HUDEP-2 (cell line): ENCODE data around the gene SLC40A1.
A peak's percentile ranks its signal among the peaks of the same experiment; 100 is the strongest.

Experiments
- DNase-seq, 76 experiments: peaks; one replicate each; lab custom pipeline; 2025; ENCODE audit not compliant: unreplicated experiment in 76 of 76; lab: John Stamatoyannopoulos, UW

The SLC40A1 gene, protein sequence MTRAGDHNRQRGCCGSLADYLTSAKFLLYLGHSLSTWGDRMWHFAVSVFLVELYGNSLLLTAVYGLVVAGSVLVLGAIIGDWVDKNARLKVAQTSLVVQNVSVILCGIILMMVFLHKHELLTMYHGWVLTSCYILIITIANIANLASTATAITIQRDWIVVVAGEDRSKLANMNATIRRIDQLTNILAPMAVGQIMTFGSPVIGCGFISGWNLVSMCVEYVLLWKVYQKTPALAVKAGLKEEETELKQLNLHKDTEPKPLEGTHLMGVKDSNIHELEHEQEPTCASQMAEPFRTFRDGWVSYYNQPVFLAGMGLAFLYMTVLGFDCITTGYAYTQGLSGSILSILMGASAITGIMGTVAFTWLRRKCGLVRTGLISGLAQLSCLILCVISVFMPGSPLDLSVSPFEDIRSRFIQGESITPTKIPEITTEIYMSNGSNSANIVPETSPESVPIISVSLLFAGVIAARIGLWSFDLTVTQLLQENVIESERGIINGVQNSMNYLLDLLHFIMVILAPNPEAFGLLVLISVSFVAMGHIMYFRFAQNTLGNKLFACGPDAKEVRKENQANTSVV

DNA sequence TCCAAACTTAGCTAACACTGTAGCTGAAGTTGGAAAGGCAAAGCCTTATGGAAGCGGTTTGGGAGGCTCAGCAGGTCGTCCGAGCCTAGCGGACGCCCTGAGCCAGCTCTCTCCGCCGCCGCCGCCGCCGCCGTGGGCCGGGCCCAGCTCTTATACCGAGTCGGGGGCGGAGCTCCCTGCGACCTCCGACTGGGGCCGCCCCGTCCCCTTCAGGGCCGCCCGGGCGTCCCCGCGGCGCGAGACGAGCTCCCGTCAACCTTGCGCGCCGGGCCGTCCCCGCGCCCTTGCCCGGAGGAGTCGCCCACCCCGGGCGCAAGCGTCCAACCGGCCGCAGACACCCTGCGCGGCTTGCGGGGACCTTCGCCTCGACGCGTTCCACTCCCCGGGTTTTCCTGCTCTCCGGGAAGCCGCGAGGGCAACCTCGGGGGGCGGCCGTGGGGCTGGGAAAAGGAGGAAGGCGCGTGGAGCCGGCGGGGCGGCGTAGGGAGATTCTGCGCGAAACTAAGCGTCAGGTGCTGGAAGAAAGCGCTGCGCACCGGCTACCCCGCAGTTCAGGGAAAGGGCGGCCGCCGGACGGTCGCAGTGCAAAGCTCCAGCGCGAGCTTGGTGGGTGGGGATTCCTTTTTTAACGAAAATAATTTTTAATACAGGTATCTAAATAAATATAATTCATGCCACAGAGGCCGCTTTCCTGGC lies at the start of gene SLC40A1:
SLC40A1 (minus strand) TSS at position 129 of the 696 bp plus-strand sequence. CDS start 326 bp downstream, outside the sequence.
- peak in 66 of 76 experiments; percentile 11 to 73 (median 56) for DNase-seq

DNA sequence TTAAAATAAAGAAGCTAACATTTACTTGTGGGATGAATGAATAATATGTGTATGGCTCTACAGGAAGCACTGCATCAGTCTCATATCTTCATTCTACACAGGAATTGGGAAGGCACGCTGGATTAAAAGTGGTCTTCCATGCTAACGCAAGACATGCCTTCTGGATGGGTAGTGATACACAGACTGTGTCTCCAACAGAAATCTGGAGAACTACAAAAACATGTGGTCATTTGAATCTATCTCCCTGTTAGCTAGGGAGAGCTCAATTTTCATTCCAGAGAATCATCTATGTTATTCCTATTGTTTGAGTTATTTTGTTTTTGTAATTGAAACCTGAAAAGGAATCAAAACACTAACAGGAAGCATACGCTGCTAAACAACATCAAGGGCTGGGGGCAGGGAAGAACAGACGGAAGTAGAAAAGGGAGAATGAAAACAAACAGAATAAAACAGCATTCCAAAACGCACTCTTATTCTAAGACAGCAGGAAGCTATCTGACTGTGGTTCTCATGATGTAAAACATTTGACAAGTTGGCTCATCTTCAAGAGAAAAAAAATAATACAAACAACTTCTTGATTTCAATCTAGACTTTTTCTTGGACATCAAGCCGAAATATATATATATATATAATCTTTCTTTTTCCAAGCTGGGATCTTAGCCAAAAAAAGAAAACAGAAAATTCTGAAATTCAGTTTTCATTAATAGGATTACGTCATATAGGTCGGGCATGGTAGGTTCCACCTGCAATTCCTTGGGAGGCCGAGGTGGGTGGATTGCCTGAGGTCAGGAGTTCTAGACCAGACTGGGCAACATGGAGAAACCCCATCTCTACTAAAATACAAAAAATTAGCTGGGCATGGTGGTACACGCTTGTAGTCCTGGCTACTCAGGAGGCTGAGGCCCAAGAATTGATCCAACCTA lies 49.2 kb upstream of the SLC40A1 start:
- no peak for DNase-seq

DNA sequence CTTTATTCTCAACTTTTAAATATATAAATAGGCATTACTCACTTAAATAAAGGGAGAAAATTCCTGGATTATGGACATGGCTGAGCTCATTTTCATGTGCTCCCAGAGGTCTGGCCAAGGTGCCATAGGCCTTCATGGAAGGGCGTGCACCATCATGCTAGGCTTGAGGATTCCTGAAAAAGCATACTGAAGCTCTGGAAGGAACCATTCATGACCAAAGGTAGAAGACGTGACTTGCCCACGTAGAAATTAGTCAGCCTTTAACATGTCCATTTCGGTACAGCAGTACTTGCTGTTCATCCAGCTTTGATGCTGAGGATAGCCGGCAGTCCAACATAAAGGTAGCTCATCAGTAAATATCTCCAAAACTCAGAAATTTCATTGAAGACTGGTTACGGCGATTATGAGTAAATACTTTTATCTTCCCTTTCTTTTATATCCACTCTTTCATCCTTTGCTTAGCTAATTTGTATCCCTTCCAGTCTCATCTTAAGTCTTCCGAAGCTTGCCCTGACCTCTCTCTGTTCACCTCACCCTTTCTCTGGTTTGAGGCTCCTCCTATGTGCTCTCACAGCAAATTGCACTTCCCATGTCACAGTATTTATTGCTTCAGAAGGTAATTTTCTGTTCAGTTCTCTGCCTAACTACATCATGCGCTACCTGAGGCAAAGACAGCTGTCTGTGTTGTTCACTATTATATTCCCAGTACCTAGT lies 48.4 kb upstream of the SLC40A1 start:
- DNase-seq: peak in 11 of 76 experiments; percentile 8 to 29 (median 21)

DNA sequence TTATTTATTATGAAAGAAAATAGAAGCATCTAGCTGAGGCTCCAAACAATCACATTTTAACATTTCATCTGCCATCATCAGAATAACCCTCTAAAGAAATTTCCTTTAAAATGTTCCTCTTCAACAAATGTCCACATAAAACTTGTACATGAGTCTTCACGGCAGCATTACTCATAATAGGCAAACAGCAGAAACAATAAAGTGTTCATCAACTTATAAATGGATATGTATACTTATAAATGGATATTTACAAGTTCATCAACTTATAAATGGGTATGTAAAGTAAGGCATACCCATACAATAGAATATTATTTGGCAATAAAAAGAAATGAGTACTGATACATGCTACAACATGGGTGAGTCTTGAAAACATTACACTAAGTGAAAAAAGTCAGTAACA lies 47.2 kb upstream of the SLC40A1 start:
- DNase-seq: no peak

DNA sequence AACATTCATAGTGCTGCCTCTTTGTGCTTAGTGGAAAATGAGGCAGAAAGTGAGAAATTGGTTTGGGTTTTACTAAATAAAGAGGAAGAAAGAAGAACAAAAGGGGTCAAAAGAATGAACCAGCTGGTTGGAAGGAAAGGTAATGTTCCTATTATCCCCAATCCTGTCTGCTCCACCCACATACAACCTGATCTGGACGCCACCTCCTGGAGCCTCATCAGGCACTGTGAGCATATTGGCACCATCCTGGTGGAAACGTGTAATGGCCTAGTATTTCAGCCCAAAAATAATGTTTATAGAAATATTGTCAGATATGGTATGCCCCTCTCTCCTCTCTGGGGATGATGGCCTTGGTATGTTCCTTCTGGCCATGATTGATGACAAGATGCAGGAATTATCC lies 45.0 kb upstream of the SLC40A1 start:
- no peak for DNase-seq

DNA sequence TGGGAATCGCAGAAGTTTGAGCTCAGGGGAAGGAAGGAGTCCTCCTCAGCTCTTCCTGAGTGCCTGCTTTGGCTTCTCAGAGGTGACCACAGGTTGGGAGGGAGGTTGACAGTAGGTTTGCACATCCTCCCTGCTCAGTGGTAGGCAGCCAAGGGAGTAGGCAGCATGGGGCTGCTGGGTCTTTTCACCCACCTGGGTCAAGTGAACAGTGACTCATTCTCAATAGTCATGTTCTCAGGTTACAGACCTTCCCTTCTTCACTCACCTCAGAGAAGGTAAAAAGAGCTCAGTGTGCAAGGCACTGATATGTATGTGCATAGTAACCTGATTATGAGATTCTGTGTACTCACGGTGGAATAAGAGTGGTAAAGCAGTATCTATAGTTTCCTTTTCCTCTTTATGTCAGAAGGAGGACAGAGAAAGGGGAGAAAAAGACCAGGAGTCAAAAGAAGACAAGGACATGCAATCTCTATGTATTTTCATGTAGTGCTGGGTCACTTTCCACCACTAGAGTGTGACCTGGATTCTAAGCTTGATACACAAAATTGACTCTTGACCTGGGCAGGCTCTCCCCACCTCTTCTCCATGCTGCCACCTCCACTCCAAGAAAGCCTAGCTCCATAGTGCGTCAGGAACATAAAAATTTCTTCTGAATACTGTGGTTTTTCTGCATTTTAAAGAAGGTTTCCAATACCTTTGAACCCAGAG lies 44.2 kb upstream of the SLC40A1 start:
- no peak for DNase-seq

DNA sequence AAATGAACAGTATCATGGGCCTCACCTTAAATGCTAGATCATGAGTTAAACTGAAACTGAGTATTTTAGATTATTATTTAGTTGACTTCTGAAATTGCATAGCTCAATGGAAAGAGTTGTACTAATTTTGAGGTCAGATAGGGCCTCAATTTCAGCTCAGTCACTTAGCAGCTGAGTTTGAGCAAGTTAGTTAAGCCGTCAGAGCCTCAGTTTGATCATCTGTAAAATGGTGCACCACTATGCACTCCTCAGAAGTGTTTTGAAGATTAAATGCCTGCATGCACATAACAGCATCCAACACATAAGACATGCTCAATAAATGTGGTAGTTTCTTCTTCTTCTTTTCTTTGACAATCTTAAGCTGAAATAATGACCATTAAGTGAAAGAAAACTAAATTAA lies 42.5 kb upstream of the SLC40A1 start:
- no peak for DNase-seq

DNA sequence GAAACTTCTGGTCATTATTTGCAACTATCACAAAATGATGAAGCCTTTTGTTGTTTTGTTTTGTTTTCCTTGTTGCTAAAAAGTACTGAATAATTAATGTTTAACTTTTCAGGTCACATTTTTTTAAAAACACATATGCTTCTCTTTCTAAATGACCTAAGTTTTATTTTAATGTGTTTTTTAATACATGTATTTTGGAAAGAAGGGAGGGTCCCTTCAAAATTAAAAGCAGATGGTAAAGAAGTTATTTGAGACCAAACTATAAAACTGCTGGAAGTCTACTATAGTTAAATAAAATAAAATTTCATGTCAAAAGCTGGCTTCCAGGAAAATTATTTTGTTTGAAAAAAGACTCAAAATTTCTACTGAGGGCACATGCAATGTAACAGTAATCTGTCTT lies 41.2 kb upstream of the SLC40A1 start:
- no peak for DNase-seq

DNA sequence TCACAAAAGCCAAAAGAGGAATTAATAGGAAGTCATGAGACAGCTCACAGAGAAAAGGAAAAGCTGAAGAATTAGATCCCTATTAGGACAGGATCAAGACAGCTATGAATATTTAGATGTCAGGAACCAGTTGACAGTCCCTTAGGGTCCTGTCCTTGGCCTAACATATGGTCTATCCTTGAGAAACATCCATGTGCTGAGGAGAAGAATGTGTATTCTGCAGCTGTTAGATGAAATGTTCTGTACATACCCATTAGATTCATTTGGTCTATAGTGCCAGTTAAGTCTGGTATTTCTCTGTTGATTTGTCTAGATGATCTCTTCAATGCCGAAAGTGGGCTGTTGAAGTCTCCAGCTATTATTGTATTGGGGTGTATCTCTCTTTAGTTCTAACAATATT lies 37.6 kb upstream of the SLC40A1 start:
- no peak for DNase-seq

DNA sequence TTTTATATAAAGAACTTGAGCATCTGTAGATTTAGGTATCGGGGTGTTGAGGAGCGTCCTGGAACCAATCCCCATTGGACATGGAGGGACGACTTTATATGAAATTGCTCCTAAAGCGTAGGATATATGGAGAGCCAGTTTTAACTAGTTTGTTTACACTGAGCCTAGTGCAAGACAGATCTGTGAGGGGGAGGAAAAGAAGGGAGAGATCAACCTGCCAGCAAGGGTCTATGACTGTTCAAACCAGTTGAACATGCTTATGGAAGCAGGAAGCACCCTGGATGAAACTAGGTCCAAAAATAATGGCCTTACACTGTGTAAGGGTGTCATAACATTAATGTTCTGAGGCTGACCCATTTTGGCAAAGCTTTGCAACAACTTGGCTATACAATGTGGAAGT lies 34.0 kb upstream of the SLC40A1 start:
- DNase-seq: no peak

DNA sequence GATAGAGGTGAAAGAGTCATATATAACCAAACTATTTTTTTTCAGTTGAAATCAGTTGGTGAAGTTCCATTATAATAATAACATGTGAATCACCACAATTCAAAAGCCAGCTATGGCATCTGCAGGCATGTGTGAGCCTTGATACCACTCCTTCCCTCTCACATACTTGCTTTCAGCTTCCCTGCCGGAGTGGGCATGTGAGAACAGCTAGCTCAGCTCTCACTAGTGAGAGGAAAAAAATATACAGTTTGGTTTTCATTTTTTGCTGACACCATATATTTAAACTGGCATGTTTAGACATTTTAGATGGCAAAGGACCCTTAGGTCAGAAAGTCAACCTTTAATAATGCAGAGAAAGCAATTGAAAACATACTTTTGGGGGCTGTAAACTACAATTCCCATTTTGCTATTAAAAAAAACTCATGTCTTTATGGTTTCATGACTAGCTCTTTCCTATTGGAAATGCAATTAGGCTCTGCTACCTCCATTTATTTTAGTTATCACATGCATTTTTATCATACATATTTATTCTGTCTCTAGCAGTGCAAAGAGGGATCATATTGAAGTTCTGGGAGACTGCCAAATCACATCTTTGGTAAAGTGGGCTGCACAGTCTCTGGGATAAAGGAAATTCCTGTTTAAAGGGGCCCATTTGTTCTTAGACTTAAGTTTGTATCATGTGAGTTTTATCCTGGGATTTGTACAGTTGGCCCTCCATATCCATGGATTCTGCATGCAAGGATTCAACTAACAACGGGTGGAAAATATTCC lies 33.2 kb upstream of the SLC40A1 start:
- DNase-seq: peak in 19 of 76 experiments; percentile 5 to 41 (median 17)

DNA sequence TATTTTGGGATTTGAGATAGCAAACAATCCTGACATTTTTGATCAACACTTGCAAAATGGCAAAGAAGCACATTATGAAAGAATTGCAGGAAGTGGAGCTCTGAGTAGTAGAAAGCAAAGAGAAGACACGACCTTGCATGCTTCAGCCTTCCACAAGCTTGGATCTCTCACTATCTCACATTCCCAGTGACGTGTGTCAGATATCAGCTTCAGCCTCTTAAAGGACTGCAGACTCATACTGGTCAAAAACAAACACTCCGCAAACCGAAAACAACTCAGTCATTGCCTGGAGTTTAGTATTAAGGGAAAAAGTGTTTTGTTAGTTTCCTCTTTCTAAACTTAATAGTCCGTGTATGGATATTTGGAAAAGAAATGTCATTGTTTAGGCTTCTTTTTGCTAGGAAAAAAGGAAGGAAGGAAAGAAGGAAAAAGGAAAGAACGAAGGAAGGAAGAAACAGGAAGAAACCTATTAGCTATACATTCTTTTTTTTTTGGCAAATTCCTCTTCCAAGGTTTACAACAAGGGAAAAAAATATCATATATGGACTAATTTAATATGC lies 32.6 kb upstream of the SLC40A1 start:
- peak in 52 of 76 experiments; percentile 7 to 75 (median 44) for DNase-seq

DNA sequence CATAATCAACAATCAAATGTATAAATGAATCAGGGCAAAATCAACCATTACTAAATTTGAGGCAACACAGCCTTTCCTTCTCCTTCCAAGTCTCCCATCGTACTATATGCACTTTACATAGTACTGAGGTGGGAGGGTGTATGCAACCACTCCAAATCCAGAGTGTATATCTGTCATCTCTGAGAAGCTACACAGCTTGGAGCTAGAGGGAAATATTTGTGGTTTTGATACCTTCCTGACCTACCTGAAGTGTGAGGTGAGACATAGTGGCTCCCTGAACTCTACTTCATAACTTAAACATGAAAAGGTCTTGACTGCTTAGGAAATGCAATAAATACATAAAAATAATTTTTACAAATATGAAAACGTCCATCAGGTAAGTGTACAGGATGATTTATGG lies 30.1 kb upstream of the SLC40A1 start:
- DNase-seq: no peak

DNA sequence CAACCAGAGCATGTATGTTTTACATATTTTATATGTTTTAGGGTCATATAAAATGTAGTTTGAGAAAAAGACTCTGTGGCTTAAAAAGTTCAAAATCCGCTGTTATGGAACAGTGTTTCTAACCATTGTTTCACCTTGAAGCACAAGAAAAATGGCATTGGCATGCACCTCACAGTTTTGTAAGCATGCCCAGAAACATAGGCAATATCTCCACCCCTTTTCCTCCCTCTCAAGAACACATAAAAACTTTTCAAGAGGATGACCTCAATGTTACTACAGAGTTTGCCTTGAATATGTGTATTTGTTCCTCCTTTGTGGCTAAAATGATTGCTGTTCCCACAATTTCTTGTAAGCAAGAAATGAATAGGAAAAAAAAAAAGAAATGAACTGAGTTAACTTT lies 29.3 kb upstream of the SLC40A1 start:
- DNase-seq: peak in 3 of 76 experiments; percentile 10 to 29 (median 11)

DNA sequence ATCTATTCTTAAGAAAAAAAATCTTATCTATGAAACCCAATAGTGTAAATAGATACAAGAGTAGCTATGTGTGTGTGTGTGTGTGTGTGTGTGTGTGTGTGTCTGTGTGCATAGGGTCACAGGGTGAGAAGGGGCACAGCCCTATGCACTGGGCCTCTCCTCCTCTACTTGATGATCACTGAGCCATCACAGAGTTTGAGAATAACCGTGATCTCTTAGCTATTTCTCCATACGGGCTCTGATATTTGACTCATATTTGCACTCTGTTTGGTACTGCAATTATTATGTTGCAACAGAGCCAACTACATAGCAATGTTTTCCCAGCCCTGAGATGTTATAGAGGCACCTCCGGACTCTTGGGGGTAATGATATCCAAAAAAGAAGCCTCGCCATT lies 28.8 kb upstream of the SLC40A1 start:
- DNase-seq: no peak

DNA sequence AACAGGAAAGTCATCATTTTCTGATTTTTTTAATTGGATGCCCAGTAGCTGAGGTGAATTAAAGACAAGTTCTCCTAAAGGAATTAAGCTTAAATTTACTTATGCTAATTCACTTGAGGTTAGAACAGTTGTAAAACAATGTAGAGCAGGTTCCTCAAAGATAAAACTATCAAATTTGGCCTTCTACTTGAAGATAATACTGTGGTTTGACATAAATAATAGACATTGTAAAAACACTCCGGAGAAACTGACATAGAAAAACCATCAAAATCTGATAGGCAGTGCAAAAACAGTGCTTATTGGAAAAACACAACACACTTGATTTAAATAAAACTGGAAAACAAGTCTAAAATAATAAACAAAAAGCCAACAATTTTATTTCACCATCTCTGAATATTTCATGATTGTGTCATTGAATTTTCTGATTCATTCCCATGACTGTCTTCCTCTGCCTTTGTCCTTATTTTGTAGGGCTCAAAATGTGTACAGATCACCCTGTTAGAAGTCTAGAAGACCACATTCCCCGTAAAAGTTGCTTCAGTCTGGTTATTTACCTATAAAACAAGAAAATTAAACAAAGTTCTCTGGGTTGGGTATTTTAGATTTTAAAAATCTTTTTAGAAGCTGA lies 28.3 kb upstream of the SLC40A1 start:
- peak in 6 of 76 experiments; percentile 13 to 35 (median 23) for DNase-seq

DNA sequence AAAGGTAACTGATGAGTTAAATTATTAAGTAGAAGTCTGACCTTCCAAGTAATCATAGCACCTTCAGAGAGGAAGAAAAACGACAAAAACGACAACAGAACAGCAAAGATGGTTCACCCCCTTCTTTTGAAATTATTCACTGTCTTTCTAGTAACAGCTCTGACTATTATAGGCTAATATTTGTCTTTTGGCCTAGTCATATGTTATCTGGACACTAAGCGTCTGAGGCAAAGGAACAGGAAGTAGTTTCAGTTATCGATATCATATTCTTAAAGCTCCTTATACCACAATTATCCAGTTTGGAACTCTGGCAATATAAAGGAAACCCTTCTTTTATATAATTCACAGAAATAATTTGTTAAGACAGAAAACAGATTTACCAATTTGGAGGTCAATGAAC lies 27.6 kb upstream of the SLC40A1 start:
- peak in 2 of 76 experiments; percentile 9 to 54 for DNase-seq

DNA sequence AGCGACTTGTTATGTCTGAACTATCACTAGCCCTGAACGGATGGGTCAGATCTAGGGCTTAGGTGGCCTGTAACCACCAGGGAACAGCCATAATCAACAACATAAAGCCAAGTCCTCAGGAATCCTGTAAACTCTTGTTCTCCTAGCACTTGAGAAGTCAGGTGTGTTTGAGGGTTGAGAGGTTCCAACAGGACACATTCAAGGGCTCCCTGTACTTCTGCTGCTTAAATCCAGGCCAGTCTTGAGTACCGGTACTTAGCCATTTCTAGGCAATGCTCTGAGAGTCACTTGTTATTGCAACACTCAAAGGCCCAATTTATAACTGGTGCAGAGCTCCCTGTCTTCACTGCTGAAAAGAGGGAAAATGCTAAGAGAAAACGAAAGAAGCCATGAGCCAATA lies 21.6 kb upstream of the SLC40A1 start:
- no peak for DNase-seq
